Measurements from ENCODE around the gene ANTXR2.
"Not testable (repeated sequence)": the region's sequence is repeated elsewhere in the genome, so short reads cannot be mapped to it uniquely, and the experiment has no call there.

The ANTXR2 gene

GRCh38 chr4:80072744-80073472 is at the start of gene ANTXR2:
Gene ANTXR2 (minus strand): TSS chr4:80073229. CDS start chr4:80072560, 669 bp downstream.
- no peak for FAIRE-seq

- FAIRE-seq, result not testable (repeated sequence)
Observed at GRCh38 chr4:80121815-80122214, 48.8 kb upstream of the ANTXR2 start.

- not testable (repeated sequence) for FAIRE-seq
Observed at GRCh38 chr4:80119620-80120019, 46.6 kb upstream of the ANTXR2 start.

GRCh38 chr4:80116516-80116915 is 43.5 kb upstream of the ANTXR2 start:
- FAIRE-seq, result no peak

DNA sequence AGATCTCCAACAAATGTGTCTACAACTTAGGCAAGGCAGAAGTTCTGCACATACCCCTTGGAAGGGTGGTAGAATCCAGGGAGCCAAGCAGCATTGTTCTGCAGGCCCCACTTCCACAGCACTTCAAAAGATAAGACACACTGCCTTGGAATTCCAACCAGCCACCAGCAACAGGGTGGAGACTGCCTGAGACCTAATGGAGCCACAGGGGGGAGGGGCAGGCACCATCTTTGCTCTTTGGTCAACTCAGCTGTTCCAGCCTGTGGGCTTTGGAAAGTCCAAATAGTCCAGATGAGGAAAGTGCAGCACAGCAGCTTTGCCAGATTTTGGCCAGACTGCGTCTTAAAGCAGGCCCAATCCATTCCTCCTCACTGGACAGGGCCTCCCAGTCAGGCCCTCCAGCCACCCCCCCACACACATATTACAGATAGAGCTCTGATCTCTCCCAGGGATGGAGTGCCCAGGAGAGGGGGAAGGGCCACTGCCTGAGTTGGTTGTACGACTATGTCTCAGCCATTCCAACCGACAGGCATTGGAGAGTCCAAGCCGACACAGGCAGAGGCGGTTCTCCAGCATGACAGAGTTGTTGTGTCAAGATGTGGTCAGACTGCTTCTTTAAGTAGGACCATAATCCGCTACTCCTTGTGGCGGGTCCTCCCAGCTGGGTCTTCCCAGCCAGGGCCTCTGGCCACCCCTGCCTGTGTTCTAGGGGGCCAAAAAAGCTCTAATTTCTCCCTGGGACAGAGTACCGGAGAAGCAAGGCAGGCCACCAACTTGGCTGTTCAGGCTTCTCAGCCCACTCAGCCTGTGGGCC is 42.5 kb upstream of the ANTXR2 start:
- no peak for FAIRE-seq

DNA sequence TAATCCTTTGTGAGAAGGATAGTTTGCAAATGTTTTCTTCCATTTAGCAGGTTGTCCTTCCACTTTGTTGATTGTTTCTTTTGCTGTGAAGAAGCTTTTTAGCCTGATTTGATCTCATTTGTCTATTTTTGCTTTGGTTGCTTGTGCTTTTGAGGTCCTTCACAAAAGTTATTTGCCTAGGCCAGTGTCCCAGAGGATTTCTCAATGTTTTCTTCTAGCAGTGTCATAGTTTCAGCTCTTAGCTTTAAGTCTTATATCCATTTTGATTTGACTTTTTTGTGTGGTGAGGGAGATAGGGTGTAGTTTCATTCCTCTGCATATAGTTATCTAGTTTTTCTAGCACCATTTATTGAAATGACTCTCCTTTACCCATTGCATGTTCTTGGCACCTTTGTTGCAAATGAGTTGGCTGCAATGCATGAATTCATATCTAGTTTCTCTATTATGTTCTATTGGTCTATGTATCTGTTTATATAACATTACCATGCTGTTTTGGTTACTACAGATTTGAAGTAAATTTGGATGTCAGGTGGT is 41.8 kb upstream of the ANTXR2 start:
- no peak for FAIRE-seq

DNA sequence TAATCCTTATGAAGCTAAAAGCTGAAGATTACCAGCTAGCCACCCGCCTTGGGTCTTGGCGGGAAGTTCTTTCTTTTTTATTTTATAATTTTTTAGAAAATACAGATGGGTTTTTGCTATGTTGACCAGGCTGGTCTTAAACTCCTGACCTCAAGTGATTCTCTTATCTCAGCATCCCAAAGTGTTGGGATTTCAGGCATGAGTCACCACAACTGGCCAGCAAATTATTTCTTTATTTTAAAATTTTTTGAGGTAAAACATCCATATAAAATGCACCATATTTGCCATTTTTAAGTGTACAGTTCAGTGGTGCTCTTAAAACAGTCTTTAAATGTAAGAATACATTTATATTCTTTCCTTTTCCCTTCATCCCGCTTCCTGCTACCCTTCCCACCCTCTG is 40.6 kb upstream of the ANTXR2 start:
- FAIRE-seq, result no peak

- FAIRE-seq, result no peak
Observed at GRCh38 chr4:80112236-80112635, 39.2 kb upstream of the ANTXR2 start.

DNA sequence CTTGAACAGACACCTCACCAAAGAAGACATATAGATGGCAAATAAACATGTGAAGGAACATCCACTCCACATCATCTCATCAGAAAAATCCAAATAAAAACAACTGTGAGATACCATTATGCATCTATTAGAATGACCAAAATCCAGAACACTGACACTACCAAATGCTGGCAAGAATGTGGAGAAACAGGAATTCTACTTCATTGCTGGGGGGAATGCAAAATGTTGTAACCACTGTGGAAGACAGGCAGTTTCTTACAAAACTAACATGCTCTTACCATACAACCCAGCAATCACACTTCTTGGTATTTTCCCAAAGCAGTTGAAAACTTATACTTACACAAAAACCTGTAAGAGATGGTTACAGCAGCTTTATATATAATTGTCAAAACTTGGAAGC is 38.2 kb upstream of the ANTXR2 start:
- FAIRE-seq, result no peak

GRCh38 chr4:80107374-80107773 is 34.3 kb upstream of the ANTXR2 start:
- FAIRE-seq, result no peak

DNA sequence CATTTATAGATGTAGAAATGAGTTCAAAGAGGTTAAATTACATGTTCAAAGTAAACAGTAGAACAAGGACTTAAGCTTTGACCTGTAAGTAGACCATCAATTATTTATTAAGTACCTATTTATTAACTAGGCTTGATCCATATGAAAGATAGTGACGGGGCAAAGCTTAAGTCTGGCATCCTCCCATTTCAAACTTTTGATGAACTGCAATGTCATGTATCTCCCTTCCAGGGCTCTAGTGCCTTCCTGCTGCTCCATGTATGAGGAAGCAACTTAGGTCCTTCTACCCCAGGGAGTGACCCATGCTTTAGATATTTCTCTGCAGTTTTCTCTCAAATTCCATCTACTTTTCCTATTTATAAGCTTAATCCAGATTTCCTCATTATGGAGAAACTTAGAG is 31.9 kb upstream of the ANTXR2 start:
- no peak for FAIRE-seq

DNA sequence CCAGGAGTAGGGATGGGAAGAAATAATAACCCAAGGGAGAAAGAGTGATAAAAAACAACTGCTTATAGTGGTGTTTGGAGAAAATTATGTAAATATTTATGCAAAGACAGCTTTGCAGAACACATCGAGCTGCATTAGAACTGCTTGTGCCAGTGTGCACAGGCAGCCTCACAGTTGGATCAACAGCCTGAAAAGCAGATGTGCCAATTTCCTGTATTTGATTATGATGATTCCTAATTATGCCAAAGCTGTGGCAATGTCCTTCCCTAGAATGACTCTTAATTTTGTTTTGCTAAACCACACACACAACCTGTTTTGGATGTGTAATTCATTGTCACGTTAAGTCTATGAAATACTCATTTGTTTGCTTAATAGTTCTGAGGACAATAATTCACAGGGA is 30.6 kb upstream of the ANTXR2 start:
- no peak for FAIRE-seq

DNA sequence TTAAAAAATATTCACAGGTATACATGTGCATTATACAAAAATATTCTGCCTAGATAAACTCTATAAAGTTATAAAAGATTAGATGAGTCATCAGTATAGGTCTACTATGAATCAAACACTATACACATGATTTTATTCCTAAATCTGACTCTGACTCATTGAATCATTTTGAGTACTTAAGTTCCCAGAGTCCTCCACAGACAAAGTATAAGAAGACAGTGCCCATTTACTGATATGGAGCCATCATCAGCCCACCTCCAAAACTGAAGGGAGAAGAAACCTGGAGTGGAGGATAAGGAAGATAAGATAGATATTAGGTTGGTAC is 28.7 kb upstream of the ANTXR2 start:
- FAIRE-seq, result no peak

GRCh38 chr4:80101071-80101791 is 28.2 kb upstream of the ANTXR2 start:
- no peak for FAIRE-seq

- no peak for FAIRE-seq
Observed at GRCh38 chr4:80099671-80100070, 26.6 kb upstream of the ANTXR2 start.

GRCh38 chr4:80098635-80099034 is 25.6 kb upstream of the ANTXR2 start:
- no peak for FAIRE-seq

DNA sequence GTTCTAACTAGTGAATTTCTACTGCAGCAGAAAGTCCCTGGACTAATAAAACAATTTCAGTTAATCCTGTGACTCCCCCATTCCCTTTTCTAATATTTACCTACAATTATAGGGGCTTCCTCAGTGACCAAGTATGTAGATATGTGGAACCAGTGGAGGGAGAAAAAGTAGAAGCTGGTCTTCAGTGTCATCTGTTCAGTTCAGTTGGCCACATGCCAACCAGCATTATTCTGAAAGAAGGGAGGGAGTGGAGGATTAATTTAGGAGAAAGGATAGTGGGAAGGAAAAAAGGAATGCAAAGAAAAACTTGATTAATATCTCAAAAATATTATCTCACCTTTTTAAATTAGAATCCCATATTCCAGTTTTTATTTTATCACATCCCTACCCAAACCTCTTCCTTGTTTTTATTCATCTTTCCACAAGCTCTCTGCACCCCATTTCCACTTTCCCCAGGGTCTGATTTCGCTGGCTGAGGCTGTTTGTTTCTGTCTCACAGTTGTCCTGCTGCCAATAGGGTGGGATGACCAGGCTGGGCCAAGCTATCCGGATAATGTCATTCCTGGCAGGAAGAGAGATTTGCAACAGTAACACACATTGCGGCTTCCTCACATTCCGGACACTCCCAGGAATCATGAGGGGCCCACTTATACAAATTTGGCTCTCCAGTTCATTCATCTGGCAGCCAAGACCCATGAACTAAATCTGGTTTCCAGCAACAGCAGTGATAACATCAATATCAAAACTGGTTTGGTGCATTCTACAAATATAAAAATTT is 24.6 kb upstream of the ANTXR2 start:
- no peak for FAIRE-seq

DNA sequence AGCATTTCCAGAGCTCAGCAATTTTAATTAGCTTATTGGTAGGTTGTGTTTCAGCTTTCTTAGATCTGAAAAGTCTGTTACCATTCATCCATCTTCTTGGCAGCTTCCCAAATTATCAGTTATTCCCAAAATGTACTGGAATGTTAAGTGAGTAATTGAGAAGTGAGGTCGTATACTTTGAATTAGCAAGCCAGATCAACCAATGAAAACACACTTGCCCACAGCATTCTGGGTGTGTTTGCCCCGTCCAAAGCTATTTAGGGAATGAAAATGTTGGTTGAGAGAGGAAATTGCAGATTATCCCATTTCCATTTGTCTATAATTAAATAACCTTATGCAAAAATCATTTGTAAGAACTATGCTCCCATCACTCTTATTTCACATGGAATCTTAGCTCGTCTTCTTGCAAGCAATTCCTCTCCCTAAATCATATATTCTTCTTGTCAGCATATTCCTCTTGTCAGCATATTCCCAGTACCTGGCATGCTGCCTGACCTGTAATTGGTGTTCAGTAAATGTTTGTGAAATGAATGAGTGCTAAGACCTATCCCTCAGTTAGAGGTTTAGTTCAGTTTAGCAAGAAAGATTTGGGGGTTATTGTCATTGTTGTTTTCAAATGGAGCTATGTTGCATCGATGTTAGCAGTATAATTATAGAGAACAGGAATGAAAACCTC is 23.3 kb upstream of the ANTXR2 start:
- FAIRE-seq, result no peak

- FAIRE-seq, result no peak
Observed at GRCh38 chr4:80094191-80094590, 21.2 kb upstream of the ANTXR2 start.

DNA sequence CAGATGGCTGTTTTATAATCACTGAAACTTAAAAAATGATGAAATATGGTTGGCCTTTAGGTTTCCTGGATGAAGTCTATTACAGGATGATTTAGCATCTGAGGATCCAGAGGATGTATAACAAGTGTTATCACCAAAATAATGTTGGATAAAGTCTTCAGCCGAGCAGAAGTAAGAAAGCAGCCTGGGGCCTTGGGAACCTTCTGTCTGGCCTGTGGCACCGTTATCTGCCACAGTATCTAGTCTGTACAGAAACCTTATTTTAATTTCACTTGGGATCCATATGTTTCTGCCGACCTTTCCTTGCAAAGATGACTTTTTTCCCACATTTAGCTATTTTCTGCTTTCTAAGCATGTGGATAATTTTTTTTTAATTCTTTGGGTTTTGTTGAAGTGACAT is 20.5 kb upstream of the ANTXR2 start:
- no peak for FAIRE-seq

DNA sequence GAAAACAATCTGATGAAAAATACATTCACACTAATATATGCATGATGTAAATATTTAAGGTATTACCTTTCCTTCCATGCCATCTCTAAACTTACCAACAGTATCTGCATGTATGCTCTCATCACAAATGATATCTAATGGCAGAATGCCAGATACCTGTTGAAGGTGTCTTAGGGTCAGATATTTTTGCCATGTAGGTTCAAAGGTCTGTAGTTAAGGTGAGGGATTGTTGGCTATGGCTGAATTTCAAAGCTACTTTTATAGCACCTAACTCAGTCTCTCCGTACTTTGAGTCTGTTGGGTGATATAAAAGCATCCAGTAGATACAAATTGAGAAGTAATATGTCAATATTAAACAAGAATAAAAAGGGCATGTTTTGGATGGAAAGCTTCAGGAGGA is 19.8 kb upstream of the ANTXR2 start:
- FAIRE-seq, result no peak

DNA sequence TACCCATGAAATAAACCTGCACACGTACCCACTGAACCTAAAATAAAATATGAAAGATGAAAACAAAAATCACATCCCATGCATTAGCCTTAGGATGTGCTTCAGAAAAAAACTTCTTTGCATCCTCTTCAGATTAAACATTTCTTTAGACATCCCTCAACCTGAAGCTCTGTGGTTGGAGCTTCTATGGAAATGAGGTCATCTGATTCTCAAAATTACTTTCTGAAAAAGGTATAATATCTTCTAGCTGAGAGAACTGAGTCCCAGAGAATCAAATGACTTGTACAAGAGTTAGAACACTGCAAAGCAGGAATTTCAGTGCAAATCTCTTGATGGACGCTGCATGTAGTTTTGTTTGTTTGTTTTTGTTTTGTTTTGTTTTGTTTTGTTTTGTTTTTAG is 19.1 kb upstream of the ANTXR2 start:
- no peak for FAIRE-seq

Data from A204.1 (cell line).